Right lobe of liver (tissue), 4 donors: ENCODE results near the gene PTK6.

Experiments
- POLR2A ChIP-seq: fragments of 450-650 bp; IDR thresholded peaks from one replicate; pipeline ENCODE4 v1.6.1; 2017; ENCODE audit warnings: antibody characterized with exemption, mild to moderate bottlenecking
- TF ChIP-seq, protein P1 (sequence below), 4 donors: fragments of 200-600 bp in 3 of 4; fragments of 450-650 bp in 1 of 4; IDR thresholded peaks; one replicate each; pipeline versions ENCODE4 v1.5.1 to v1.8.0; 2016 to 2022; ENCODE audit warnings: antibody characterized with exemption in 4 of 4, mild to moderate bottlenecking in 2 of 4
- donor health status: DM: no; HTN: no; CAD: no.
- donor health status: DM: no; HTN: no; CAD: no.
- donor health status: DM: no; HTN: yes; CAD: no.

DNA sequence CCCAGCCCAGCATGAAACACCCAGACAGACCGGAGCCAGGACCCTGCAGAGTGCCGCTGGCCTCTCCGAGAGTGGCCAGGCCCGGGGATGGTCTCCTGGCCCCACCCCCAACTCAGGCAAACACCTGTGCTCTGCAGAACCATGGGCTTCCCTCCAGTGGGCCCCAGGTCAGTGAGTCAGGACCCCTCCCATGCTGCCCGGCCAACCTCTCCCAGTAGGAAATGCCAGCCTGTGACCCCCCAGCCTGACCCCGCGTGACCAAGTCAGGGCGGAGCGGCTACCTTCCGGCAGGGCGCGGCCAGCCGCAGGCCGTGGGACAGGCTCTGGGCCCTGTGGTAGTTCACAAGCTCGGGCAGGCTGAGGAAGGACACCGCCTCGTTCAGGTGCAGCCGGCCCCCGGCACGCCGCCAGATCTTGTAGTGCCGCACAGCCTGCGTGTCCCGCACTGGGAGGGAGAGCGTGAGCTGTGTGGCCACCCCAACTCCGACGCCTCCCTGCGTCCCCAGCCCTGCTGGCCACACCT is 3.2 kb downstream of the PTK6 start:
- TF ChIP-seq POLR2A: no peak
- TF ChIP-seq, protein P1, sequence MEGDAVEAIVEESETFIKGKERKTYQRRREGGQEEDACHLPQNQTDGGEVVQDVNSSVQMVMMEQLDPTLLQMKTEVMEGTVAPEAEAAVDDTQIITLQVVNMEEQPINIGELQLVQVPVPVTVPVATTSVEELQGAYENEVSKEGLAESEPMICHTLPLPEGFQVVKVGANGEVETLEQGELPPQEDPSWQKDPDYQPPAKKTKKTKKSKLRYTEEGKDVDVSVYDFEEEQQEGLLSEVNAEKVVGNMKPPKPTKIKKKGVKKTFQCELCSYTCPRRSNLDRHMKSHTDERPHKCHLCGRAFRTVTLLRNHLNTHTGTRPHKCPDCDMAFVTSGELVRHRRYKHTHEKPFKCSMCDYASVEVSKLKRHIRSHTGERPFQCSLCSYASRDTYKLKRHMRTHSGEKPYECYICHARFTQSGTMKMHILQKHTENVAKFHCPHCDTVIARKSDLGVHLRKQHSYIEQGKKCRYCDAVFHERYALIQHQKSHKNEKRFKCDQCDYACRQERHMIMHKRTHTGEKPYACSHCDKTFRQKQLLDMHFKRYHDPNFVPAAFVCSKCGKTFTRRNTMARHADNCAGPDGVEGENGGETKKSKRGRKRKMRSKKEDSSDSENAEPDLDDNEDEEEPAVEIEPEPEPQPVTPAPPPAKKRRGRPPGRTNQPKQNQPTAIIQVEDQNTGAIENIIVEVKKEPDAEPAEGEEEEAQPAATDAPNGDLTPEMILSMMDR (IDR thresholded peaks at IDR 0.05): no peak
